Measurements from ENCODE around the gene ORC5.
"Not testable (repeated sequence)": the region's sequence is repeated elsewhere in the genome, so short reads cannot be mapped to it uniquely, and the experiment has no call there.

Gene ORC5

DNA sequence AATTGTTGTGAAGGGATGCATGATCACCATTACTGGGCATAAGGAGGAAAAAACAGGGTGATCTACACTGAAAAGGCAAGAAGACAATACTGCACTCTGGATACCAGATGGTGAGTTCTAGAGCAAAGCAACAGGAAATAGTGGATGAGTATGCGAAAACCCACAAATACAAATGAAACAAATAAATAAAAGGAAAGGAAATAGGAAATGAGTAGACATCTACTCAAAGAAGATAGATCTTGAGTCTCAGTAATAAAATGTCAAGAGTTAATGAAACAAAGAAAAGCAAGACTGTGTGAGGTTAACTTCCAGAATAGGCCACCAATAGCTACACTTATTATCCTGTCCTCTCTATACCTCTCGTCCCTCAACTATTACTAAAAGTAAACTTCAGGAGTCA lies 11.7 kb downstream of the ORC5 start:
- TF ChIP-seq, protein P1, sequence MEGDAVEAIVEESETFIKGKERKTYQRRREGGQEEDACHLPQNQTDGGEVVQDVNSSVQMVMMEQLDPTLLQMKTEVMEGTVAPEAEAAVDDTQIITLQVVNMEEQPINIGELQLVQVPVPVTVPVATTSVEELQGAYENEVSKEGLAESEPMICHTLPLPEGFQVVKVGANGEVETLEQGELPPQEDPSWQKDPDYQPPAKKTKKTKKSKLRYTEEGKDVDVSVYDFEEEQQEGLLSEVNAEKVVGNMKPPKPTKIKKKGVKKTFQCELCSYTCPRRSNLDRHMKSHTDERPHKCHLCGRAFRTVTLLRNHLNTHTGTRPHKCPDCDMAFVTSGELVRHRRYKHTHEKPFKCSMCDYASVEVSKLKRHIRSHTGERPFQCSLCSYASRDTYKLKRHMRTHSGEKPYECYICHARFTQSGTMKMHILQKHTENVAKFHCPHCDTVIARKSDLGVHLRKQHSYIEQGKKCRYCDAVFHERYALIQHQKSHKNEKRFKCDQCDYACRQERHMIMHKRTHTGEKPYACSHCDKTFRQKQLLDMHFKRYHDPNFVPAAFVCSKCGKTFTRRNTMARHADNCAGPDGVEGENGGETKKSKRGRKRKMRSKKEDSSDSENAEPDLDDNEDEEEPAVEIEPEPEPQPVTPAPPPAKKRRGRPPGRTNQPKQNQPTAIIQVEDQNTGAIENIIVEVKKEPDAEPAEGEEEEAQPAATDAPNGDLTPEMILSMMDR (IDR thresholded peaks at IDR 0.05; ENCODE audit: low read depth, low read length, missing control alignments), result no peak
- no peak overlapping the region for H3K4me3 ChIP-seq (ENCODE audit: low read depth, low read length)
- DNase-seq (ENCODE audit: low read depth), result no peak

DNA sequence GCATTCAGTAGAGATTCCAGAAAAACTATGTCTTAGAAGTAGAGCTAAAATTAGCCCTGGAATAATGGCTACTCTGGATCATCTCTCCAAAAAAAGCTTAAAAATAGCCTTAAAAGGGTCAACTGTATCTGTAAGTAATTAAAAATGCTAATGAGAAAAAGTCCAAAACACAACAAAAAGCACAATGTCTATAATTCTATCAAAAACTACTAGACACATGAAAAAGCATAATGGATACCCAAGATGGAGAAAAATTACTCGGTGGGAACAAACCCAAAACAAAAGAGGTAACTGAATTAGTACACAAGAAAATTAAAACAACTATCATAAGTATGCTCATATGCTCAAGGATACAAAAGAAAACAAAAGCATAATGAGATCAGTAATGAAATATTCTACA lies 15.4 kb downstream of the ORC5 start:
- TF ChIP-seq, protein P1 (IDR thresholded peaks at IDR 0.05; ENCODE audit: low read depth, low read length, missing control alignments), result no peak
- DNase-seq (ENCODE audit: low read depth), result no peak
- no peak overlapping the region for H3K4me3 ChIP-seq (ENCODE audit: low read depth, low read length)

DNA sequence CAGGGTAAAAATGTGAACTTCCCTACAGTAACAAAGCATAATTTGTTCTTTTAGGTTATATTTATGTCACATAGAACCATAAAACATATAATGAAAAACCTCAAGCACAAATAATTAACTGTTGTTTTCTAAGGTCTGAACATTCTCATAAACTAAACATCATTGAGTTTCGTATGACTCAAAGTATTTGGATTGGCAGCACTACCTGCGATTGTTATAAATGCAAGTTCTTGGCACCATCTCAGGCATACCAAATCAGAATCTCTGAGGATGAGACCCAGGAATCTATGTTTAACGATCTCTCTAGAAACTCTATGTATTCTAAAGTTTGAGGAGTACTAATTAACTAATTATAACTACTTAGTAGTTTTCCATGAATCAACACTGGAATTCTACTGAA lies 22.5 kb downstream of the ORC5 start:
- no peak for DNase-seq (ENCODE audit: low read depth)
- TF ChIP-seq, protein P1 (IDR thresholded peaks at IDR 0.05; ENCODE audit: low read depth, low read length, missing control alignments), result no peak

DNA sequence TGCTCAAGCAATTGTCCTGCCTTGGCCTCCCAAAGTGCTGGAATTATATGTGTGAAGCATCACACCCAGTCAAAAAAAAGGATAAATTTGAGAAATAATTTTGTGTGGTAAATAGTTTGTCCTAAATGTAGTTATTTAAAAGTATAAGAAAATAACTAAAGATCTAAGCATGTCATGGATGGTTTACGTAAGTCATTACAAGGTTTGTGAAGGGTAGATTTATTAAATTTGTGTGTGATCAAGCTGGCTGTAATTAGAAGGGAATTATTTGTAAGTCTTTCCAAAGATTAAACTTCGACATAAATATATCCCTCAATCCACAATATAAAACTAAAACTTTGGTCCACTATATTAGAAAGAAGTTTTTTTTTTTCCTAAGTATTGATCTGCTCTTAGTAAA lies 28.6 kb downstream of the ORC5 start:
- no peak for DNase-seq (ENCODE audit: low read depth)
- TF ChIP-seq, protein P1 (IDR thresholded peaks at IDR 0.05; ENCODE audit: low read depth, low read length, missing control alignments), result no peak

More for the DNA sequence above, 22.5 kb downstream of the ORC5 start:
- H3K4me3 ChIP-seq (ENCODE audit: low read depth, low read length), result no peak overlapping the region

DNA sequence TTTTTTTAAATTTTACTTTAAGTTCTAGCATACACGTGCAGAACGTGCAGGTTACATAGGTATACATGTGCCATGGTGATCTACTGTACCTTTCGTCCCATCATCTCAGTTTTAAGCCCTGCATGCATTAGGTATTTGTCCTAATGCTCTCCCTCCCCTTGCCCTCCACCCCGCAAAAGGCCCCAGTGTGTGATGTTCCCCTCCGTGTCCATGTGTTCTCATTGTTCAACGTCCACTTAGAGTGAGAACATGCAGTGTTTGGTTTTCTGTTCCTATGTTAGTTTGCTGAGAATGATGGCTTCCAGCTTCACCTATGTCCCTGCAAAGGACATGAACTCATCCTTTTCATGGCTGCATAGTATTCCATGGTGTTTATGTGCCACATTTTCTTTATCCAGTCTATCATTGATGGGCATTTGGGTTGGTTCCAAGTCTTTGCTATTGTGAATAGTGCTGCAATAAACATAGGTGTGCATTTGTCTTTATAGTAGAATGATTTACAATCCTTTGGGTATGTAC lies 30.2 kb downstream of the ORC5 start:
- not testable (repeated sequence) for DNase-seq (ENCODE audit: low read depth)

More for the DNA sequence above, 28.6 kb downstream of the ORC5 start:
- no peak overlapping the region for H3K4me3 ChIP-seq (ENCODE audit: low read depth, low read length)

DNA sequence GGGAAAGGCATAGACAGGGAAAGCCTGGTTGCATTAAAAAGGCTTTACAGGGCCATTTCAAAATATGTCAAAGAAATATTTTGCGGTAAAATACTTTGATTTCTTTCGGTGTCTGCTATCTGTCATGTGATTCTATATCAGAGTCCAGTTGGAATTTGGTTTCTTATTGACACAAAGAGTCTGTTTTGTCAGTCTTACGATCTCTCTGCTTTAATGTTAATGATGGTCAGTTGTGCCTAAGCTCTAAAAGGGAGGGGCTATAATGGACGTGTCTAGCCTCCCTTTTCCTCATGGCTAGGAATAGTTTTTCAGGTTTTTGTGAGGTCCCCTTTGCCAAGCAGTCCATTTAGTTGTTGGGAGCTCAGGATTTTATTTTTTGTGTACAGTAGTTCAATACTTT lies 31.5 kb downstream of the ORC5 start:
- no peak for DNase-seq (ENCODE audit: low read depth)
- TF ChIP-seq, protein P1 (IDR thresholded peaks at IDR 0.05; ENCODE audit: low read depth, low read length, missing control alignments), result no peak
- H3K4me3 ChIP-seq (ENCODE audit: low read depth, low read length), result no peak overlapping the region

More for the DNA sequence above, 30.2 kb downstream of the ORC5 start:
- not testable (repeated sequence) for H3K4me3 ChIP-seq (ENCODE audit: low read depth, low read length)

DNA sequence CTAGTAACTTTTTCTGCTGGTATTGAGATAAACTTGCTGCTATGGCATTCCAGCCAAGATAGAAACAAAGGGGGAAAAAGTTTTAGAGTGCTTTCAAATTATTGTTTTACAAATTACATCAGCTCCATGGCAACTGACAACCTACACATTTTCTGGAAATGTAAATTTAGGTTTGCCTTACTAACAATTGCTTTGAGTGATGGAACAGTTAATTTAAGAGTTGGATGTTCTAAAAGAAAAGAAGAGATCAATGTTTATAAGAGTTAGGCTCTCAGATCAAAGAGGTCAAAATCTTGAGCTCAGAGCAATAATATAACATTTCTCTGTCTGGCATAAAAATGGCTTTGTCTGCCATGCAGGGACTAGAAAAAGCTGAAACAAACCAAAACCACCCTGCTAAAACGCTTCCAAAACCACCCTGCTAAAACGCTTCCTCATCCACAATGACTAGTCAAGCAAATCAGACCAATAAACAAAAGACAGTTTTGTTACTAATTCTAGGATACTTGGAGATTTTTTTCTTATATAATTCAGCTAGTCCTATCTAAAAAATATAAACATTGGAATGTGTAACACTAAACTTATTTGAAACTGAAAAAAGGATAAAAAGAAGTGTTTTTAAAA lies 32.3 kb downstream of the ORC5 start:
- TF ChIP-seq, protein P1 (IDR thresholded peaks at IDR 0.05; ENCODE audit: low read depth, low read length, missing control alignments), result no peak
- DNase-seq (ENCODE audit: low read depth), result no peak
- H3K4me3 ChIP-seq (ENCODE audit: low read depth, low read length), result no peak overlapping the region

Measured in GM12864 (cell line).